HG03439 (cell line): ENCODE results near the gene MFAP4.
A peak's percentile ranks its signal among the peaks of the same experiment; 100 is the strongest.

ENCODE experiments used
- ATAC-seq: cut with Tn5 transposase; IDR thresholded peaks from one replicate; pipeline ENCODE4 v1.9.1; 2021; ENCODE audit warnings: mild to moderate bottlenecking, moderate library complexity; ENCODE audit not compliant: unreplicated experiment

MFAP4 gene

GRCh38 chr17:19372866-19373504 is 14.0 kb downstream of the MFAP4 start:
- ATAC-seq, result no peak

DNA sequence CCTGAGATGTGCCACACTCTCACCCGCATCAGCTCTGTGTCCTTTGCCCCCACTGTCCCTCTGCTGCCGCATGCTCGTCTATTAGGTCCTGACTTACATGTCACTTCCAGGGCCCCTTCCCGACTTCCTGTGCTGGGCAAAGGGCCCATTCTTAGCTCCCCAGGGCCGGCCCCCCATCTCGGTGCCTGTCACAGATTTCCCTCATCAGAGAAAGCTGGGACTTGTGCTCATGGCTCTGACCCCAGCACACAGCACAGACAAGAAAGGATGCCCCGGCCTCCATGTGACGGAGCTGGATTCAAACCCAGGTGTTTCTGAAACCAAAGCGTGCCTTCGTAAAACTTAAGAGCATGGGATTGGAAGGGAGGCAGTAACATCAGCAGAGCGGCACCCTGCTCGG is 14.6 kb downstream of the MFAP4 start:
- no peak for ATAC-seq

DNA sequence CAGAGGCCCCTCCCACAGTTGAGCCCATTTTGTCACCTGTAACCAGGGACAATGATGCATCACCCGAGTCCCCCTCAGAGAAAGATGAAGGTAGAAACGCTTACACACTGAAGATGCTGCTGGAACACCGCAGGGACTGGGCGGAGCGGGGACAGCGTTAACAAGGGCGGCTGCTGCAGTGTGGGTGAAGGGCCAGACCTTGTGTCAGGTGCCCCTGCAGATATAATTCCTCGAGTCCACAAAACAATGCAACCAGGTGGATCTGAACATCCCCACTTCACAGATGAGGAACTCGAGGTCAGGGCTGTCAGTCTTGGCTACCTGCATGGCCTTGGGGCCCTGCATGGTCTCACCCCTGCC is 15.0 kb downstream of the MFAP4 start:
- no peak for ATAC-seq

DNA sequence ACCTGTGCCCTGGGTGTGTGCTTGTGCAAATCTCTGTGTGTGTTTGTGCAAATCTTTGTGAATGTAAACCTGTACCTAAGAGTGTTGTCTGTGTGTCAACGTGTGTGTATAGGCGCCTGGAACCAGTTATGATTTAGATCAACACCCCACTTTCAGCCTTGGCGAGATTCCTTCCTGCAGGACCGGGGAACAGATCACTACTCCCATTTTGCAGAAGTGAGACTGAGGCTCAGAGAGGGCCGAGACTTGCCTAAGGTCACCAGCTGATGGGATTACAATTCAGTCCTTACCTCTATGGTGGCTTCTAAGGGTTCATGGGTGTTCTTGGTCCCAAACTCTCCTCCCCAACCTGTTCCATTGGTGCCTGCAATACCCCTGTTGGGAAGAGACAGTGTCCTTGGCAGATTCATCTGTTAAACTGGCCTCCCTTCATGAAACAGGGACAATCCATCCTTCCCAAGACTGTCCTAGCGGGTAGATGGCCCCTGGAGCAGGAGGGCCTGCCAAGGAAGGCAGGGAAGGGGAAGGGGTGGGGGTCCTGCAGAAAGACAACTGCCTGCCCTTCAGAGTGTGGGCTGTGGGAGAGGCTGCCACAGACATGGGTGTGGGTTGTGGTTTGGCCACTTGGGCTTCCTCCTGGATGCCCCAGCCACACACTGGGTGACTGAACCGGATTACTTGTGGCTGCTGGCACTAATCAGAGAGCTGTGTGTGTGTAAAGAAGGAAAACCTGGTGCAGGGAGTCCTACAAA is 15.6 kb downstream of the MFAP4 start:
- no peak for ATAC-seq

- no peak for ATAC-seq
Measured at GRCh38 chr17:19370493-19370960, 16.5 kb downstream of the MFAP4 start.

- no peak for ATAC-seq
Measured at GRCh38 chr17:19369846-19370492, 17.0 kb downstream of the MFAP4 start.

- no peak for ATAC-seq
Measured at GRCh38 chr17:19369107-19369778, 17.7 kb downstream of the MFAP4 start.

- no peak for ATAC-seq
Measured at GRCh38 chr17:19368229-19368628, 18.8 kb downstream of the MFAP4 start.

DNA sequence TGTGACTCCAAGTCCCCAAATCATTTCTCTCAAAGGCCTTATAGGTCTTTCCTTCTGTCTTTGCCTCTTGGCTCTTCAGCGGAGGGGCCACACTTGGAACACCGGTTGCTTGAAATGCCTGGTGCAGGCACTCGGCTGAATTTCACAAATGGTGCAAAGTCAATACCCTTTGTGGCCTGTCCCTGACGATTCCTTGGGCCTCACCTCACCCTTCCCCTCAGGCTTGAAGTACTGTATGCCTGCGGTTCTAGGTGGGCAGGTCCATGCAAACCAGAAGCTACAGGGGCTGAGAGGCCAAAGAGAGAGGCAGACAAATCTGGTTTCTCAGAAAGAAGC is 20.4 kb downstream of the MFAP4 start:
- ATAC-seq, result no peak

DNA sequence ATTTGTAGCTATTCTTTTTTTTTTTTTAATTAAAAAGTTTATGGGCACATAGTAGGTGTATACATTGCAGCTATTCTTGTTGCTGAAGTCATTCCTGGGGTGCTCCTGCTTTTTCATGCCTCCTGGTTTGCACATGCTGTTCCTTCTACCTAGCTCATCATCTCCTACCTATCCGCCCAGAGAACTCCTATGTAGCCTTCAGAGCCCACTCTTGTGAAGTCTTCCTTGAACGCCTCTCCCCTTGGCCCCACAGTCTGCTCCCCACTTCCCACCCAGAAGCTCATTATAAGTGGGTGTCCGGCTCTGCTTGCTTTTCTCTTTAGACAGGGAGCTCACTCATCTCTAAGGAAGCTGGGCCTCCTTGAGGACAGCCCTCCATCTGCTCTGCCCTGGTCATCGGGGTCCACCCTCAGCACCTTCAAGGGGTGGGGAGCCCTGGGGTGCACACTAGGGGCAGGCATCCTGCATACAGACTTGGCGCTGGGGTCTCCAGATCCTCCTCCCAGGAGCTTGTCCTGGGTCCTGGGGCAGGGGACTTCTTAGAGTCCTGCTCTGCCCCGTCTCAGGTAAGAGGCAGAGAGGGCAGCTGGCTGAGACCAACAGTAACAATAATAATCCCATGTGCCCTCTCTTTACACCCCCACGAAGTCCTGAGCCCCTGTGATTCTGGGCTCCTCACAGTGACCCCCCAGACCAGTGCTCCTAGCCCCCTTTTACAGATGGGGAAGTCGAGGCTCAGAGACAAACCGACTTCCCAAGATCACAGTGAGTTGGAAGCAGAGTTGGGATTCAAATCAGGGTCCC is 21.0 kb downstream of the MFAP4 start:
- no peak for ATAC-seq

DNA sequence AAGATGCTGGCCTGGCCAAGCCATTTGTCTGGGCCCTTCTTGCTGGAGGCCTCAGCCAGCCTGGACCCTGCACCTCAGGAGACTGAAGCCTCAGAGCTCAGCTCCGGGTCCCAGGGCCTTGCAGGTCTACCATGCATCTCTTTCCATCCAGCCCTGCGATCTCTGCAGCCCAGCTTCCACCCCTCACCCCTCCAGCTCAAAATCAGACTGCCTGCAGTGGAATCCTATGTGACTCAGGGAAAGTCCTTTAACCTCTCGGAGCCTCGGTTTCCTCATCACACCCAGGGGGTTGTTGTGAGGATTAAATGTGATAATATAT is 21.5 kb downstream of the MFAP4 start:
- ATAC-seq, result no peak

DNA sequence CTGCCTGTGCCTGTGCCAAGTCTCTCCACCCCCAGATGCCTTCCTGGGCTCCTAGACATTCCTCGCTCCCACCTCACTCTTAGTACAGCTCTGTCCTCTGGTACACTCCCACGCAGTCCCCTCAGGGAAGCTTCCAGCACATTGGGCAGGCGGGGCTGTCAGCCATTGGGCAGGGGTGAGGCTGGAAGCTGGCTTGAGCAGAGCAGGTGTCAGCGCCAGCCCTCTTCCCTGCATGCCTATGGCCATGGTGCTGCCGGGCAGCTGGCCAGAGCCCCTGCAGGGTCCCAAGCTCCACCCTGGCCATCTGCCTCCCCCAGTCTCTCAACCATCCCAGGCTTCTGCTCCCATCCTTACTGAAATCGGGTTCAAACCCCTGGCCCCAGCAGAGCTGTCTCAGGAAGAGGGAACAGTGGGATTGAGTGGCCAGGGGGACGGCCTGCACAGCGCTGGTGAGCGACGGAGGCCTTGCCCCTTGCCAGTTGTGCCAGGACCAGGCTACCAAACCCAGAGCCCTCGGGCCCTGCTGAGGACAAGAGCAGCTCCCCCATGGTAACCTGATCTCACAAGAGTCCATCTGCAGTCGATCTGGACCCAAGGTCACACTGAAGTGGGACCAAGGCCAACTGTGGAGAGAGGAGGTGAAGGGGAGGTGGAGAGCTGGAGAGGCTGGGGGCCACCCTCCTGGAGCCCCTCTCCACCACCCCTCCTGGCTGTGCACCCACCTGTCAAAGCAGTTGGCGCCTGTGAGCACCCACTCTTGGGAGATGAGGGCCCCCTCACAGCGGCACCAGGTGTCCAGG is 22.1 kb downstream of the MFAP4 start:
- no peak for ATAC-seq

DNA sequence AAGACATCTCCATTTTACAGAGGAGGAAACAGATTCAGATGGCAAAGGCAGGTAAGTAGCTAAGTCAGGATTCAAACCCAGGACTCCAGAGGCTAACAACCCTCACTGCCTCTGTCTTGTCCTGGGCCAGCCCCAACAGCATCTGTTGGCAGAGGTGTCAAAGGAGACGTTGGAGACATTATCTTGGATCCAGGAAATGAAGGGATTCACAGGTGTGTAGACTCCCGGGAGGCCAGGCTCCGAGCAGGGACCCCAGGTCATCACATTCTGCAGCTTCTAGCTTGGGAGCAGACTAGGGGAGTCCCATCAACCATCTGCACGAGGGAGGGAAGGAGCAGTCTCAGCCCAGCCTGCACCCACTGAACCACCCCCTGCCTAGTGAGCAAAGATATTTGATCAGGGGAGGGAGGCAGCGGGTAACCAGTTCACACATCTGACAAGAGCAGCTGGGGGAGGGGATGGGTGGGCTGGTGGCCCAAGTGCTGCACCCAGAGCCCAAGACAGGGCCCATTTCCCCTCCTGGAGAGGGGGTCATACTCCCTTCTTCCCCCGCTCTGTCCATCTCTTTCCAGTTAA is 23.4 kb downstream of the MFAP4 start:
- ATAC-seq, result no peak

- no peak for ATAC-seq
Measured at GRCh38 chr17:19363114-19363438, 23.9 kb downstream of the MFAP4 start.

GRCh38 chr17:19362277-19363113 is 24.5 kb downstream of the MFAP4 start, which contains the start of gene B9D1:
Gene B9D1, minus strand, starts transcription at chr17:19362723. Its CDS starts 154 bp downstream, at chr17:19362569.
- peak; percentile 90 for ATAC-seq

DNA sequence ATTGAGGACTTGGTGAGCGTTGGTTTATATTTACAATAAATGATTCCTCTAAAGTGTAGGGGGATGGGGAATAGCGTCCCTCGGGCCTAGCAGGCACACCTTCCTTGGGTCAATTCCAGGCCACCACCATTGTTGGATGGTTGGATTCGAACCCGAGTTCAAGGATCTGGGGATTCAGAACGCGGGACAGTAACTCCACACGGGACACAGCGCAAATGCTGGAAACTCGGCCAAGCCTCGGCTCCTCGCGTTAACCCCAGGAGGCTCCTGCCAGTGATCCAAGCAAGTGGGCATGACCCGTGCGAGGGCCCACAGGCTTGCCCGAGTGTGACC is 25.1 kb downstream of the MFAP4 start:
- ATAC-seq, result no peak

DNA sequence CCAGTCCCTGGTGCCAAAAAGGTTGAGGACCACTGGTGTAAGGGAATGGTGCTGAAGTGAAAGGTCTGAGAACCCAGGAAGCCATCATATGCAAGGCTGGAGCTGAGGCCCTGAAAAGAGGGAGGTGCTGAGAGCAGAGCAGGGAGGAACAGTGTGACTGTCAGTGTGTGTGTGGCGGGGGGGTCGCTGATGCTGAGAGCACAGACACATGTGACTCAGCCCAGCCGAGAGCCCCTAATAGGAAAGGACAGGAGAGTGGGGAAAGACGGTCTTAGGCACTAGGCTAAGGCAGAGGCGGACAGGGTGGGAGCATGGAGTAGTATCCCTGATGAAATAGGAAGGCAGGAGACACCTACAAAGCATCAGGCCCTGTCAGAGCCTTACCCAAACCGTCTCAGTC is 25.7 kb downstream of the MFAP4 start:
- ATAC-seq, result no peak

GRCh38 chr17:19360772-19361171 is 26.2 kb downstream of the MFAP4 start:
- no peak for ATAC-seq

DNA sequence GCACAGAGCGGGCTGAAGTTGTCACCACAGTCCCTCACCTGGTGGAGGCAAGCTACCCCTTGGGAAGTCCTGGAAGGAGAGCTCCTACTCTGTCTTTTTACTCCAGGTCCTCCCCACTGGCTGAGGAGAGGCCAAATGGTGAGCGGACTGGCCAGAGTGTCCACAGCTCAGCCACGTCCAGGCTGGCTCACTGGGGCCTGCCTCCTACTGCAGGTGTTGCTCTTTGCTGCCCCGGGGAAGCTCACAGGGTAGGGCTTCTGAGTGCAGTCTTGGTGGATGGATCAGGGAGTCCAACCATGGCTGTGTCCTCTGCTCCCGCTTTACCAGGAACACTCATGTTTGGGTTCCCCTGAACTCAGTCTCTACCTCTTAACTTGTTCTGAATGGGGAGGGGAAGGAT is 27.1 kb downstream of the MFAP4 start:
- no peak for ATAC-seq
